Right forelimb (tissue), 1 donor: ENCODE results near the gene GTF2I.
"Not testable (repeated sequence)": the region's sequence is repeated elsewhere in the genome, so short reads cannot be mapped to it uniquely, and the experiment has no call there.

Experiments used
- DNase-seq: peaks from one replicate; pipeline ENCODE4 v3.0.0-alpha.2; 2018

The GTF2I gene

GRCh38 chr7:74656837-74657691 is 454 bp upstream of the GTF2I start:
- DNase-seq = peak; percentile 99

DNA sequence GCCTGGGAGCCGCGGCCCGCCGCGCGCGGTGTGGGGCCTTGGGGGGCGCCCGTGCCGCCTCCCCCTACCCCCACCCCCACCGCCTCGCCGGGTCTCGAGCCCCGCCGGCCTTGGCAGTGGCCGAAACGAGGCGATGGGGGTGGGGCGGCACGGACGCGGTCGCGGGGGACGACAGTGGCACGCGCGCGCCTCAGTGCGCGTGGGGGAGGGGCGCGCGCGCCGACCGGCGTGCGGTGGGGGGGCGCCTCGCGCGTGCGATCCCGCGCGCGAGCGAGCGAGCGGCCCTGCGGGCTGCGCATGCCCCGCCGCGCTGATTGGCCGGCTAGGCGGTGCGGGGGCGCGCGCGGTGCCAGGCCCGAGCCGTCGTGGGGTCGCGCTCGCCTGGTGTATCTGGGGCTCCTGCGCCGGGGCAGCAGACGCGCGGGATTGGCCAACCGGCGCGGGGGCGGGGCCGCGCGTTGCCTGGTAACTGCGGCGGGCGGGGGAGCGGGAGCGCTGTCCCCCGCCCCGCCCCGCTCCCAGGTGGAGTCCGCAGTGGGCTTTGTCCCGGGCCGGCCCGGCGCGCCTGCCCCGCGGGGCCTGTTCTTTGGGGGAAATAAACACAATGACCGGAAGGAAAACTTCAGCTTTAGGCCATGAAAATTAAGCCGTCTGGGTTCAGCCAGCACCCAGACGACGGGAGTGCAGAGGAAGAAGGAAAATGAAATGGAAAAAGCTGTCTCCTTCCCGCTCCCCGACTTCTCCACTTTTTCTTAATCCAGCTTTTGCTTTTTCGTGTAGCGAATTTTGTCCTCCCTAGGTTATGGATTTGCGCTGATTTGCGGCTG is 873 bp downstream of the GTF2I start:
- DNase-seq = peak; percentile 93

DNA sequence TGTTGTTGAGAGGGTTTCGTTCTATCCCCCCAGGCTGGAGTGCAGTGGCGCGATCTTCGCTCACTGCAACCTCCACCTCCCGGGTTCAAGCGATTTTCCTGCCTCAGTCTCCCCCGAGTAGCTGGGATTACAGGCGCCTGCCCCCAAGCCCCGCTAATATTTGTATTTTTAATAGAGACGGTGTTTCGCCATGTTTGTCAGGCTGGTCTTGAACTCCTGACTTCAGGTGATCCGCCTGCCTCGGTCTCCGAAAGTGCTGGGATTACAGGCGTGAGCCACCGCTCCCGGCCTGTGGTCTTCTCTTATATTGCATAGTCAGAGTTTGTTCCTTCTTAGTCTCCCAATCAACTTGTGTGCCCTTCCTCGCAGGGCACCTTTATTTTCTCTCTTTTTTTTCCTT is 2.7 kb downstream of the GTF2I start:
- not testable (repeated sequence) for DNase-seq

GRCh38 chr7:74661836-74662794 is 4.6 kb downstream of the GTF2I start:
- DNase-seq = not testable (repeated sequence)

- no peak for DNase-seq
Observed at GRCh38 chr7:74665296-74665938, 7.9 kb downstream of the GTF2I start.

DNA sequence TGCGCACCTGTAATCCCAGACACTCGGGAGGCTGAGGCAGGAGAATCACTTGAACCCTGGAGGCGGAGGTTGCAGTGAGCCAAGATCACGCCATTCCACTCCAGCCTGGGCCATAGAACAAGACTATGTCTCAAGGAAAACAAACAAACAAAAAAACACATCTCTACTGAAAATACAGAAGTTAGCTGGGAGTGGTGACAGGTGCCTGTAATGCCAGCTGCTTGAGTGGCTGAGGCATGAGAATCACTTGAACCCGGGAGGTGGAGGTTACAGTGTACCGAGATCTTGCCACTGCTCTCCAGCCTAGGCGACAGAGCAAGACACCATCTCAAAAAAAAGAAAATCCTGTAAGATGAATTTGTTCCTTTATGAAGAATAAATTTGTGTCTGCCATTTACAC is 9.5 kb downstream of the GTF2I start:
- DNase-seq = not testable (repeated sequence)

DNA sequence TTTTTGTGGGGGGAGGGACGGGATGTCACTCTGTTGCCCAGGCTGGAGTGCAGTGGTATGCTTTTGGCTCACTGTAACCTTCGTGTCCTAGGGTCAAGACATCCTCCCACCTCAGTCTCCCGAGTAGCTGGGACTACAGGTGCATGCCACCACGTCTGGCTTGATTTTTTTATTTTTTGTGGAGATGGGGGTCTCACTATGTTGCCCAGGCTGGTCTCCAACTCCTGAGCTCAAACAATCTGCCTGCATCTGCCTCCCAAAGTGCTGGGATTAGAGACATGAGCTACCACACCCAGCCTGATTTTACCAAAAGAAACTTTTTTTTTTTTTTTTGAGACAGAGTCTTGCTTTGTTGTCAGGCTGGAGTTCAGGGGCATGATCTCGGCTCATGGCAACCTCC is 10.0 kb downstream of the GTF2I start:
- DNase-seq = not testable (repeated sequence)

- DNase-seq = no peak
Observed at GRCh38 chr7:74671602-74672001, 14.1 kb downstream of the GTF2I start.

- DNase-seq = no peak
Observed at GRCh38 chr7:74672343-74672915, 14.9 kb downstream of the GTF2I start.

DNA sequence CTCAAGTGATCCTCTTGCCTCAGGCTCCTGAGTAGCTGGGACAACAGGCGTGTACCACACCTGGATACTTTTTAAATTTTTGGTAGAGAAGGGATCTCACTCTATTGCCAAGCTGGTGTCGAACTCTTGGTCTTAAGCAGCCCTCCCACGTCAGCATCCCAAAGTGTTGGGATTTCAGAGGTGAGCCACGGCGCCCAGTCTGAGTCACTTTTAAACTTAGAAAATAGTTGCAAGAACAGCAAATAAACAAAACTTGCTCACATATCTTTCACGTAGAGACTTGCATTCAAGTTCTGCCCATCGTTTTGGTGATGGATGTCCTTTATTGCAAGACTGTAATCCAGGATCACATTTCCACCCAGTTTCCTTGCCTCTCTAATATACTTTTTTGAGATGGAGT is 16.6 kb downstream of the GTF2I start:
- no peak for DNase-seq

GRCh38 chr7:74682829-74683228 is 25.3 kb downstream of the GTF2I start:
- no peak for DNase-seq

DNA sequence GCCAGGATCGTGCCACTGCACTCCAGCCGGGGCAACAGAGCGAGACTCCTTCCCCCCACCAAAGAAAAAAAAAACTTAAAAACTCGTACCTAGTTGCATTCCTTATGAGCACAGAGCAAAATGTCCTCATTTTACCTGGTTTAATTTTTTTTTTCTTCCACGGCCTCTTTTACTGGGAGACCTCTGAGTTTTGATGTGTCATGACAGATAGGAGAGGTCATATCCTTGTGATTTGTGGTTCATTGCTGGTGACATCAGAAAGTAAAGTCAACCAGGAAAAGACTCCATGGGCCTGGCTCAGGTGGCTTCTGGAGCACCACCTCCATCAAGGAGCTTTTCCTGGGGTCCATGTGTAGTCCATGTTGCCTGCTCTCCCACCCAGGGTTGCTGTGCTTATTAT is 26.3 kb downstream of the GTF2I start:
- no peak for DNase-seq

- DNase-seq = no peak
Observed at GRCh38 chr7:74684473-74684872, 27.0 kb downstream of the GTF2I start.

- no peak for DNase-seq
Observed at GRCh38 chr7:74684921-74685320, 27.4 kb downstream of the GTF2I start.

GRCh38 chr7:74690474-74690873 is 33.0 kb downstream of the GTF2I start:
- DNase-seq = no peak

DNA sequence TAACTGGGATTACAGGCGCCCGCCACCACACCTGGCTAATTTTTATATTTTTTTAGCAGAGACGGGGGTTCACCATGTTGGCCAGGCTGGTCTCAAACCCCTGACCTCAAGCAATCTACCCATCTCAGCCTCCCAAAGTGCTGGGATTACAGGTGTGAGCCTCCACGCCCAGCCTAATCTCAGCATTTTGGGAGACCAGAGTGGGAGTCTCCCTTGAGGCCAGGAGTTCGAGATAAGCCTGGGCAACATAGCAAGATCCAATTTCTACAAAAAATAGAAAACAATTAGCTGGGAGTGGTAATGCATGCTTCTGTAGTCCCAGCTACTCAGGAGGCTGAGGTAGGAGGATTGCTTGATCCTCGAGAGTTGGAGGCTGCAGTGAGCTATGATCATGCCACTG is 46.9 kb downstream of the GTF2I start:
- not testable (repeated sequence) for DNase-seq

GRCh38 chr7:74707238-74707637 is 49.7 kb downstream of the GTF2I start:
- no peak for DNase-seq

DNA sequence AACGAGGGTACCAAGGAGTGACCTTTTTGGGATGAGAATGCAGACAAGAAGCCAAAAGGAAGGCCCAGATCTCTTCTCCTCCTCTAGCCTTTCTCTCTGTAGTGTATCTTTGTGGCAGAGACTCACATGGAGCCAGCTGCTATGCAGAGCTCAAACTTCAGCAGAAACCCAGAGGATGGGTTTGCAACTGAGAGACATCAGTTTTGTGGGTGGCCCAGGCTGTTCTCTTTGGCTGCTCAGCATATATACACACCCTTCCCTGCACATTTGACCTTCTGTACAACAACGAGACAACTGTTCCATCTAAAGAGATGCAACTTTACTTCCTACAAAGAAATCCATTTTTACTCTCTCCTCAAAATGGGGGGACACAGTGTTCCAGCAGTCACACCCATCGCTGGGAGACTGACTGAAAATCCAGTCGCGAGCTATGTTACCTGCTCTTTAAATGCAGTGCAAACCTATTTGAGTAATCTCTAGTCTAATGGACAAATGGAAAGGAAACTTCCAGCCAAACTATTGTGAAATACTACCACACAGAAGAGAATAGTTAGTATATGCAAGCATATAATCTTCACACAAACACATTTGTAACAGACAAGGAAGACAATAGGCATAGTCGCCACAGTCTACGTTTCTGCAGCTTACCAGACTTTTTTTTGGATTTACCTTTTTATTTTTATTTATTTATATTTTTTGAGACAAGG is 51.2 kb downstream of the GTF2I start:
- DNase-seq = no peak

DNA sequence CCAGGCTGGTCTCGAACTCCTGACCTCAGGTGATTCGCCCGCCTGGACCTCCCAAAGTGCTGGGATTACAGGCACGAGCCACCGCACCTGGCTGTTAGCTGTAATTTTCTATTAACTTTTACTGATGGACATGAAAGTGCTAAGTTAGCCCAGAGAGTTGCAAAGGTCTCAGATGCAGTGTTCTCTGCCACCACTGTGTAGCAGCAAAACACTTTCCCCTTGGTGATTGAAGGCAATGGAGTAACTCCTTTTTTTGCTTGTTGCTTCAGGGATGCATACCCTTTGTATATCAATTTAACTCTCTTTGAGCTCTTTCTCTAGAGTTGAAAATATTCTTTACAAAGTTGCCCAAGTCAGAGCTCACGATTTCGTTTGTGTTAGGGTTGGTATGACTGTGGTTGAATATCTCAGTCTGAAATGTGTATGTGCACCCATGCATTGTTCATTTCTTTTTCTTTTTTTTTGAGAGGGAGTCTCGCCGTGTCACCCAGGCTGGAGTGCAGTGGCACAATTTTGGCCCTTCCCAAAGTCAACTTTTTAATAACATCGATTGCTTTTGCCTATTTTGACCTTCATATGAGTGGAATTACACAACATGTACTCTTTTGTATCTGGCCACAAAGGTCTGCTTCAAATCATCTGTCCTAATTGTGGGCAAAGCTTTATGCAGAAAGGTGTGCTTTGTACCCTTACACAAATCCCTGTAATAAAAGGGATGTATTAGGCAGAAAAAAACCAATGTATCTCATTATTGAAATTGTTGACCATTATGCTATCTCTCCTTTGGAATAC is 52.6 kb downstream of the GTF2I start:
- DNase-seq = no peak

GRCh38 chr7:74713567-74713966 is 56.0 kb downstream of the GTF2I start:
- DNase-seq = no peak
